ENCODE measurements around the gene GET3.
"Not testable (repeated sequence)": the region's sequence is repeated elsewhere in the genome, so short reads cannot be mapped to it uniquely, and the experiment has no call there.

GET3 gene

GRCh38 chr19:12793290-12794195 is 56.2 kb downstream of the GET3 start:
- peak; percentile 90 for DNase-seq

- DNase-seq: no peak
These were observed 57.1 kb downstream of the GET3 start for GRCh38 chr19:12794196-12794941.

GRCh38 chr19:12794971-12795381 is 57.7 kb downstream of the GET3 start:
- no peak for DNase-seq

GRCh38 chr19:12796146-12797071 is 59.1 kb downstream of the GET3 start:
- peak; percentile 73 for DNase-seq

- no peak for DNase-seq
These were observed 59.9 kb downstream of the GET3 start for GRCh38 chr19:12797141-12797587.

- DNase-seq: not testable (repeated sequence)
These were observed 60.3 kb downstream of the GET3 start for GRCh38 chr19:12797607-12798006.
